Brain microvascular endothelial cell (primary cell): ENCODE measurements around the gene ABCG5.

Source experiments
- DNase-seq: peaks from one replicate; pipeline ENCODE4 v3.0.0-alpha.2; 2020
- H3K27ac ChIP-seq: fragments of 250-450 bp; sonication (Bioruptor Pico); 2 replicates; pipeline ENCODE4 v1.5.1; 2020; ENCODE audit warnings: mild to moderate bottlenecking, moderate library complexity
- H3K27me3 ChIP-seq: fragments of 250-450 bp; sonication (Bioruptor Pico); replicated peaks from 2 replicates; pipeline ENCODE4 v1.5.1; 2020; ENCODE audit warnings: mild to moderate bottlenecking
- H3K36me3 ChIP-seq: fragments of 250-450 bp; sonication (Bioruptor Pico); replicated peaks from 2 replicates; pipeline ENCODE4 v1.5.1; 2020; ENCODE audit warnings: mild to moderate bottlenecking
- H3K4me3 ChIP-seq: 2 replicates; pipeline ENCODE4 v1.5.1; 2011; ENCODE audit warnings: low read depth, mild to moderate bottlenecking, control low read depth, low read length, moderate library complexity
- in situ Hi-C: cut with HindIII; loops from 2 replicates; pipeline ENCODE4 v1.10.0; 2017; ENCODE audit warnings: low sequenced_read_pairs, low pct_ligation_motif_present
- TF ChIP-seq, protein P1 (sequence below): IDR thresholded peaks from 2 replicates; pipeline ENCODE4 v1.5.1; 2011; ENCODE audit warnings: low read depth, mild to moderate bottlenecking, moderate library complexity, low read length, control low read depth, inconsistent platforms; ENCODE audit errors: missing control alignments

Gene ABCG5

DNA sequence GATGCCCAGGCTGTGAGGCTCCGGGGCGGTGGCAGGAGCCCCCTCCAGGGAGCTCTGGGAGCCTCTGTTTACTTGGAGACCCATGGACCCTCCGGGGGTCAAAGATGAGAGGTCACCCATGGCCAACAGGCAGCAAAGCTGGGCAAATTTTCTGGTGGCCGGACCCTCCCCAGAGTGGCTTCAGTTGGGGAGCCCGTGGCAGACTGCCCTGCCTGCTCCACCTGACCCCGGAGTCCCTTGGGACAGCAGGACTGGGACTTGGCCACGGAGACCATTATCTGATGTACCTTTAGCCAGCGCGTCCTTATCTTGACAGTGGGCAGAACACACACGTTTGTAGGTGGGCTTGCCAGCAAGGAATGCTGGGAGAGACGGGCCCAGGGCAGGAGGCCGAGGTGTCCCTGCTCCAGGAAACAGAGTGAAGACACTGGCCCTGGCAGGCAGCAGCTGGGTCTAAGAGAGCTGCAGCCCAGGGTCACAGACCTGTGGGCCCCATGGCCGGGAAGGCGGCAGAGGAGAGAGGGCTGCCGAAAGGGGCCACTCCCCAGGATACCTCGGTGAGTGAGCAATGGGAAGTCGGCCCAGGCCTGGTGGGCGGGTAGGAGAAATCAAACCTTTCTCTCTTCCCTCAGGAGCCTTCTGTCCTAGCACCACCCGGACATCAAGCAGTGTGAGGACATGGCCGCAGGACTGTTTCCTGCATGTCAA lies at the start of gene ABCG5, which contains the start of gene ABCG8:
Gene ABCG5, minus strand, starts transcription at position 280 of the 708 bp plus-strand sequence. Its CDS starts 160 bp downstream, at position 120.
Gene ABCG8, plus strand, starts transcription at position 412 of the 708 bp plus-strand sequence. Its CDS starts 83 bp downstream, at position 495.
- DNase-seq = no peak
- H3K27me3 ChIP-seq = no peaks in the 10 kb centered on the region
- TF ChIP-seq, protein P1, sequence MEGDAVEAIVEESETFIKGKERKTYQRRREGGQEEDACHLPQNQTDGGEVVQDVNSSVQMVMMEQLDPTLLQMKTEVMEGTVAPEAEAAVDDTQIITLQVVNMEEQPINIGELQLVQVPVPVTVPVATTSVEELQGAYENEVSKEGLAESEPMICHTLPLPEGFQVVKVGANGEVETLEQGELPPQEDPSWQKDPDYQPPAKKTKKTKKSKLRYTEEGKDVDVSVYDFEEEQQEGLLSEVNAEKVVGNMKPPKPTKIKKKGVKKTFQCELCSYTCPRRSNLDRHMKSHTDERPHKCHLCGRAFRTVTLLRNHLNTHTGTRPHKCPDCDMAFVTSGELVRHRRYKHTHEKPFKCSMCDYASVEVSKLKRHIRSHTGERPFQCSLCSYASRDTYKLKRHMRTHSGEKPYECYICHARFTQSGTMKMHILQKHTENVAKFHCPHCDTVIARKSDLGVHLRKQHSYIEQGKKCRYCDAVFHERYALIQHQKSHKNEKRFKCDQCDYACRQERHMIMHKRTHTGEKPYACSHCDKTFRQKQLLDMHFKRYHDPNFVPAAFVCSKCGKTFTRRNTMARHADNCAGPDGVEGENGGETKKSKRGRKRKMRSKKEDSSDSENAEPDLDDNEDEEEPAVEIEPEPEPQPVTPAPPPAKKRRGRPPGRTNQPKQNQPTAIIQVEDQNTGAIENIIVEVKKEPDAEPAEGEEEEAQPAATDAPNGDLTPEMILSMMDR = no peak
- in situ Hi-C loops = no loop called here
- H3K27ac ChIP-seq = no peak within 1 kb of the TSS
- no peaks in the 10 kb centered on the region for H3K36me3 ChIP-seq
- H3K4me3 ChIP-seq = no peak within 1 kb of the TSS

DNA sequence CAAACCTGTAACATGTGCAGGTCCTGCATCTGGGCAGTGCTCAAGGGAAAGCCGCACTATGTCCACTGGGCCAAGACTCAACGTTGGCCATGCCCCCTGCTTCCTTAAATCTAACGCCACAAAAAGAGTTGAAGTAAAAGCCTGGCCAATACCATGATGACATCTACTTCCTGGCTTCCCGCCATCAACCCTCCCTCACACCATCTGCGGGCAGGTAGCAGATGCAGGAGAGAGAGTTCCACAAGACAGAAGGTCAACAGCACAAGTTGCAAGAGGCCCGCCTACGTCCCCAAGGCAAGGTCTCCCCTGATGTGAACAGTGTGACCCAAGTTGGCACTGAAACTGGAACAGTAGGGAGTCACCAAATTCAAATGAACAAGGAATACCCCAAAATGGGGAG lies 48.5 kb upstream of the ABCG5 start:
- no peak for DNase-seq
- Histone ChIP-seq H3K27me3 (no peaks in the 10 kb centered on the region), H3K27ac (no peak overlapping the region), H3K4me3 (no peak overlapping the region), H3K36me3 (peaks cover 26% of the 10 kb centered on the region)
- TF ChIP-seq, protein P1 = no peak
- in situ Hi-C loops = no loop called here

DNA sequence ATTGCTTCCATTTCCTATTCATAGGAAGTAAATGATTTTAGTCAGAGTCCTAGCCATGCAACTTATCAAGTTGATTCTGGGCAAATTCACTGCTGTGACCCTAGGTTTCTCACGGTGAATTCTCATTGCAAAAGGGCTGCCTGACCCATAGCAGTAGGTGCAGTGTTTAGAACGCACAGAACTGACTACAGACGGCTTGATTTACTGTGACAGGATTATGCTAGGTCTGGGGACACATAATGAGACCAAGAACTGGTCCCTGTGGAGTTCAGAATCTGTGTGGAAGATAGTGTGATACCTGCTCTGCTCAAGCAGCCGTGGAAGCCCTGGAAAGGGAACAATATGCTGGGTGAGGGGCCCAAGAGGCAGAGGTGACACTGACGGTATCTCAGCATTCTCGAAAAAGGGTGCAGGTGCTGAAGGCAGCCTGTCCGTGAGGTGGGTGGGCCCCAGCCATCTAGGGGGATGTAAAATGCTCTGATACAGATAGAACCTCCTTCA lies 46.5 kb upstream of the ABCG5 start:
- Histone ChIP-seq H3K27ac (no peak overlapping the region), H3K27me3 (no peaks in the 10 kb centered on the region), H3K36me3 (peaks cover 21% of the 10 kb centered on the region), H3K4me3 (no peak overlapping the region)
- in situ Hi-C loops = no loop called here
- no peak for DNase-seq
- TF ChIP-seq, protein P1 = no peak

DNA sequence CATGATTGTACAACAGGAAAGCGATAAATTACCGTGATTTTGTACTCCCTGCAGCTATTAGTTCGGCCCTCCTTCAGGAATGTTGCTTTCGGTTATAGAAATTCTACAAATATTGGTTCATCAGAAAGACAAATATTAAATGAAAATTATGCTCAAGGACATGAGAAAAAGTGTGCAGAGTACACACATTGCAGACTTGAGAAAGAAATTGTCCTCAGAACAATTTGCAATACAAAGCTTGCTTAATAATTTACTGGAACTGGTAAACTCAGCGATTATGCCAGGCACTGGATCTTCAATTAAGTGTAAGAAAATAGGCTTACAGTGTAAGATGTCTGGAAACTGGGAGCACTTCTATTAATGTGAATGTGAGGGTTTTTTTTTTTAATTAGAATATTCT lies 46.0 kb upstream of the ABCG5 start:
- H3K27ac ChIP-seq = no peak overlapping the region
- no peak overlapping the region for H3K4me3 ChIP-seq
- no peaks in the 10 kb centered on the region for H3K27me3 ChIP-seq
- H3K36me3 ChIP-seq = peaks cover 18% of the 10 kb centered on the region
- in situ Hi-C loops = no loop called here
- TF ChIP-seq, protein P1 = no peak
- DNase-seq = no peak

DNA sequence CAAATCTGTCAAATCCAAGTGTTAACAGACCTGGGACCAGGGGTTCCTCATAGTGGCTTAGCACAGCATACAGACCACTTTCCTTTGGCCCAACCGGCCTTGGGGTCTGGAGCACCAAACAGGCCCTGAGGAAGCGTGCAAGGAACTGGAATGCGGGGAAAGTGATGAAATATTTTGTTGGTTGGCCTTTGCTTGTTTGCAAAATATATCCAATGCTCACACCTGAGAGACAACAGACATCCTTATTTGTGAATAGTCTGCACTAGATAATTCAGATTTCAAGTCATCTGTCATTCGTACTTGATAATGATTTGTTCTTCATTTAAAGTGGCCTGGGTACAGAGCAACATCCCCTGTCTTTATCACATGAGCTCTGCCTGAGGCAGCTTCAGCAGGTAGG lies 43.7 kb upstream of the ABCG5 start:
- no peak for DNase-seq
- TF ChIP-seq, protein P1 = no peak
- no peaks in the 10 kb centered on the region for H3K27me3 ChIP-seq
- H3K36me3 ChIP-seq = peaks cover 2% of the 10 kb centered on the region
- H3K27ac ChIP-seq = no peak overlapping the region
- H3K4me3 ChIP-seq = no peak overlapping the region
- in situ Hi-C loops = no loop called here
